Measurements from ENCODE around the gene ATP10A. TPM values are rescaled to one million over a fixed set of nuclear protein-coding genes. Genes with fewer than 3 reads are reported as not detected.
"Not testable (repeated sequence)": the region's sequence is repeated elsewhere in the genome, so short reads cannot be mapped to it uniquely, and the experiment has no call there.

ATP10A gene
- total RNA-seq, 1 donor, result 9.7 TPM

DNA sequence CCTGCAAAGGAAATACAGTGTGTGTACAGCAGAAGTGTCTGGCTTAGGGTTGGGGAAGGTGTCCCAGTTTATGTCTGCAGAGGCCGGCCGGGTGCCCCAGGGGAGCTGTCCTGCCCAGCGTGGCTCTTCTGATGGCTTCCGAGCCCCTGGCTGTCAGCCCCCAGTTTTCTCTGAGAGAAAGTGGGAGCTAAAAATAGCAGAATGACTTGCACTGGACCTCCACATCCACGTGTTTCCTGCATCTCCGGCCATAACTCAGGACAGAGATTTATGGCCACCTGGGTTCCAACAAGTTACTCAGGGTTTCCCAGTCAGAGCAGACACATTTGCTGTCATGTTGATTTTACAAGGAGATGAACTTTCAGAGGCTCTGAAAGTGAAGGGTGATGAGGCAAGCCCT is 192.0 kb downstream of the ATP10A start:
- DNase-seq (ENCODE audit: low read depth in 2 of 3, low spot score in 2 of 3), result no peak

DNA sequence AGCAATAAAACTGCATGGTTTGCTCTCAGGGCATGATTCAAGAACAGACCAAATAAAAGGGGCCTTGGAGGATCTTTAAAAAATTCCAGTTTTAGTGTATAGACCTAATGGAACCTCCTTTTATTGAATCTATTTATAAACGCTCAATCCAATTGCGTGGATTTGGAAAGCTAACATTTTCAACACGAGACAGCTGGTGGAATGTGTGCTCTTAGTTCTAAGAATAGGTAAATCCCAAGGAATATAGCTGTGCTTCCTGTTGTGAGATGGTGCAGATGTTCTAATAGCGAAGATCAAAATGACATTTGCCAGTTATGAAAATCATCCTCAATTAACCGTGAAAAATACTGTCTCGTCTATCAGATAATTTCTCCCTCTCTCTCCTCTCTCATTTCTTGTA is 192.5 kb downstream of the ATP10A start:
- DNase-seq (ENCODE audit: low read depth in 2 of 3, low spot score in 2 of 3), result no peak

DNA sequence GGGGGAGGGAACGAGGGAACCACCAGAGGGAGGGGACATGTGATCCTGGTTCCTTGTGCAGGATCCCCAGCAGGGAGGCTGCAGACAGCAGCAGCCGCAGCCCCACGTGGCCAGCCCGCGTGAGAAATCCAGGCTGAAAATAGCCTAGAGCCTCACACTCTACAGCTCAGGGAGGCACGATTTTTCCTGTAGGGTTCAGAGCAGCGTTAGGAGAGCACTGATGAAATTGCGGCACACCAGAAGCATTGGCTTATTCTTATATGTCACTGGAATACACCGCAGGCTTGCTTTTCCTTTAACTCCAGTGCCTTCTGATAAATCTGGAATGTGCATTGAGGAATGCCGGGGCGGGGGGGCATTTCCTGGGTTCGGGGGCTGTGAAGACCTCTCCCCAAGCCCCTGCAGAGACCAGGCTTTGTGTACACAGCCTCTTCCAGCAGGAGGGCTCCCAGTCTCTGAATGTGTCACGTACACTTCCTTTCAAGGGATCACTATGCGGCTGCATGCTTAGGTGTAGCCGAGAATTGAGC is 193.0 kb downstream of the ATP10A start:
- DNase-seq (ENCODE audit: low read depth in 2 of 3, low spot score in 2 of 3), result no peak

DNA sequence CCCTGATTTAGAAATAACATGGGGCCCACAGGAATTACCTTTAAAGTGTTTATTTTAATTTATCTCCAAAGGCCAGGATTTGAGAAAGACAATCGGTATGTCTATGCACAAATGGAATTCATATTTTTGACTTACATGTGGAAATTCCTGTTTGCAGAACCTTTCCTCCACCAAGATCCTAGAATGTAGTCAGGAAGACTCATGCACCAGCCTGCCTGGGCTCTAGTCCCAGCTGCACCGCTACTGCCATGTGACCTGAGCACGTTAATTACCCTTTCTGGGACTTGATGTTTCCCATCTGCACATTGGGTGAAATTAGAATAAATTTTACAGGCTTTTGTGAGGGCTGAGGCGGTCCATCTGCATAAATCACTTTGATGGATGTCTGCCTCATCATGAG is 194.2 kb downstream of the ATP10A start:
- no peak for DNase-seq (ENCODE audit: low read depth in 2 of 3, low spot score in 2 of 3)

DNA sequence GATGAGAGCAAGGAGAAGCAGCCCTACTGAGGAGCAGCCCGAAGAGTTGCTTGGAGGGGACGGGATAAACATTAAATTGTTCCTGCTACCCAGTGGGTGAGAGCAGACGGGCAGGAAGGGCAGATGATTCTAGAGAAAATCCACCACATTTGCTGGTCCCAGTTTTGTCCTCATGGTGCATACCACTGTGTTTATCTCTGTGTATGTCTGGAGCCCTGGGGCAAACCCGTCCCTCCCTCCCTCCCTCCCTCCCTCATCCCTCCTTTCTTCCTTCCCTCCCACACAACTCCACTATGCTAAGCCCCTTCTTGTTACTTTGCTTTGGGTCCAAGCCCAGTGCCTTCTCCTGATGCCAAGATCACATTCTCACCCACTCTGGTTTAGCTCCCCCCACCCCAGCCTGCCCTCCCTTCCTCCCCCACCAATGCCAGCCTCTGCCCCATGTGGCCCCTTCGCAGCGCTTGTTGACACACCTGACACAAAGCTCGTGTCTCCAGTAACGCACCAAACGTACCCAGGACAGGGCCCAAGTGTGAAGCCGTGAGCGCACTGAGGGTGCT is 194.8 kb downstream of the ATP10A start:
- no peak for DNase-seq (ENCODE audit: low read depth in 2 of 3, low spot score in 2 of 3)

DNA sequence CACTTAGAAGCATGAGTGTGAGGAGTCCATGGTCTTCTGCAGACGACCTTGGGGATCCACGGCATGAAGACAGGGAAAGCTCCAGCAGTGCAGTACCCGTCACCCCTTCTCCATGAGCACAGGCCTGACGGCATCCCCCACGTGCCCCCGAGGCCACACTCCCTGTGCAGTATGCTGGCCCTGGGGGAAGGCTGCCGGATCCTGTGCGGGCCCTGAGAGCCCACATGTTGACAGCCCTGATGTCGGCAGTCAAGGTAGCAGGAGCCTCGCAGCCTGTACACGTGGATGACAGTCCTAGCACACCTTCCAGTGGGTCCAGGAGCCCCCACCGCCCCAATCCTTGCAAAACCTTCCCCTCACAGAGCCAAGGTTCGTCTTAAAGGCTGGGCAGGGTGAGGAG is 195.3 kb downstream of the ATP10A start:
- DNase-seq (ENCODE audit: low read depth in 2 of 3, low spot score in 2 of 3), result no peak

DNA sequence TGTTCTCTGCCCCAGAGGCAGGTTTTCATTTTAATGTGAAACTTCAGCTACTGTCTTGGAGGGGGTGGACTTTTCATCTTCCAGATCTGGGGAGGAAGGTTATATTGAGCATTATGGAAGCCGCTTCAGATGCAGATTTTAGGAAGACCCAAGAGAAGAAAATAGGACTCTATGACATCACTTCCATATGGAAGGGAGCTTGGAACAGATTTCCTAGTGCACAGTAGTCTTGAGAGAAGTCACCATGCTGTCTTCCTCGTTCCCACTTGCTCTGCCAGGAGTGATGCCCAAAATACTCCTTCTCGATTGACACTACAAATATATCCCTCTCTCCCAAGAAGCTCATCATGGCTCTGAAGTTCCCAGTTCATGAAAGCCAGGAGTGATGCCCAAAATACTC is 197.2 kb downstream of the ATP10A start:
- no peak for DNase-seq (ENCODE audit: low read depth in 2 of 3, low spot score in 2 of 3)

DNA sequence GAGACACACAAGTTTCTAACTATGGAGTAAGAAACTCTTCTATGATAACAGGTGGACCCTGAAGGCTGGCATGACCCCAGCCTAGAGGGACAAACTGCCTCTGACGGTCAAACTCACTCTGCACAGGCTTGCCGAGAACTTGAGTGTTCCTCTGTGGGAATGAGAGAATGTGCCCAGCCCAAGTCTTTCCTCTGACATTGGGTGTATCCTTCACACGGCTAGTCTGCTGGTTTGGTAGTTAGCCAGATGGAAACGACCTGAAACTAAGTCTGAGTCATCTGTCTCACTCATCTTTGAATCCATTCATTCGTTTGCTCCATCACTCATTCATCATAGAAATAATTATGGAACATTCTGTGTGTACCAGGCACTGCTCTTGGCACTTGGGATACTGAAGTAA is 198.4 kb downstream of the ATP10A start:
- no peak for DNase-seq (ENCODE audit: low read depth in 2 of 3, low spot score in 2 of 3)

DNA sequence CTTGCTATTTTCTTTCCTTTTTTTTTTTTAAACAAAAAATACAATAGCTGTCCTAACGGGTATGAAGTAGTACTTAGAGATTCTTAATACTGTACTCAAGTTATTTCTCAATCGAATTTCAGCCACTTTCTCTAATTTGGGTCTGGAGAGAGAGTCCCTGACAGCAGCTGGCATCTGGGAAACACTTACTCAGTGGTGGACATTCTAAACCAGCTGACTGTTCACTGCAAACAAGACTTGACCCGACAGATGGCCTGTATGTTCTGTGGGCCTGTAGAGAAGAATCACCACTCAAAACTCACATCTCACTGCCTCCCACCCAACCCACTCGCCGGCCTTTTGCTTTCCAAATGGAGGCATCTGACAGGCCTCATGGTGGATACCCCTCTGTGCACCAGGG is 199.6 kb downstream of the ATP10A start:
- DNase-seq (ENCODE audit: low read depth in 2 of 3, low spot score in 2 of 3), result no peak

DNA sequence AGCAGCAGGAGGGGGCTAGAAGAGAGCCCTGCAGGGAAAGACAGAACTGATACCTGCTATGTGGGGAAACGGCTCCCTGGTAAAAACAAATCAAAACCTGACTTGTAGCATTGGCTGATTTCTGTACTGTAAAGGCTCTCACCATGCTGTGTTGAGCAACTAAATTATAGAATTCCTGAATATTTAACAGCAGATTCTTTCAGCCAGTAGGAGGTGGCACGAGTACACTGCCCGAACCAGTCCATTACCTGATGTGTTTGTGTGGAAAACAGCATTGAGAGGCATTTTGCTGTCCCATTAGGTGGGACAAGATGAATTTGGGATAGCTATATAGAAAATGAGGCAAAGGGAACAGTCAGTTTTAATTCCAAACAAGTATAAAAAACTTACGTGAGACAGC is 201.2 kb downstream of the ATP10A start:
- DNase-seq (ENCODE audit: low read depth in 2 of 3, low spot score in 2 of 3), result no peak

DNA sequence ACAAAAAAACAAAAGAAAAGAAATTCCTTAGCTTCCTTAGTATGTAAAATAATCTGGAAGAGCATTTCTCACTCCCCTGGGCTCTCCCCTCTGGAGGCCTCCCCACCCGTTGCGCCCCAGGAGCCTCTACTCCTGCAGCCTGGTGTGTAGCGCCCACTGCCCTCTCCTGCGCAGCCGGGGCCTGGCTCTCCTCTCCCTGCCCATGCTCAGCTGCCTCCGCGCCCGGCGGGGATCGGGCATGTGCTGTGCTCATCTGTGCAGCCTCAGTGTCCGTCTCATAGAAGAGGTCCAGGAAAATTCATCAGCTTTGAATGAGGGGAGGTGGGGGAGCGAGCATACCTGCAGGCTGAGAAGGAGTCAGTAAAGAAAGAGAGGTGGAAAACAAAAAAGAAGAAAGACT is 203.9 kb downstream of the ATP10A start:
- no peak for DNase-seq (ENCODE audit: low read depth in 2 of 3, low spot score in 2 of 3)

DNA sequence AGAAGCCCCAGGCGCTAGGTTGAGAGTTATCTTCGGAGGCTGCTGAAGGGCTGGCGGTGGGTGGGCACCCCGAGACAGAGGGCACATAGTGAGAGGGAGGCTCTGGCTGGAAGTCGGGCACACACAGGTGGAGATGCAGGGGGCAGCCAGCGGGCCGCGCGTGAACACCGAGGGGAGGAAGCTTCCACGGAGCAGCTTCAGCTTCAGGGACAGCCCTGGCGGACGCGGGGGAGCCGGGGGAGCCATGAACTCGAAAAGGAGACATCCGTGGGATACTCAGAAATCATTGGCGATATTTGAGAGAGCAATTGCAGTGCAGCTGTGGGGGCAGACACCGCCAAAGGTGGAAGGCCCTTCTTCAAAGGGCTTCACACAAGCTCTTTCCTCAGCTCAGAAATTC is 204.6 kb downstream of the ATP10A start:
- no peak for DNase-seq (ENCODE audit: low read depth in 2 of 3, low spot score in 2 of 3)

DNA sequence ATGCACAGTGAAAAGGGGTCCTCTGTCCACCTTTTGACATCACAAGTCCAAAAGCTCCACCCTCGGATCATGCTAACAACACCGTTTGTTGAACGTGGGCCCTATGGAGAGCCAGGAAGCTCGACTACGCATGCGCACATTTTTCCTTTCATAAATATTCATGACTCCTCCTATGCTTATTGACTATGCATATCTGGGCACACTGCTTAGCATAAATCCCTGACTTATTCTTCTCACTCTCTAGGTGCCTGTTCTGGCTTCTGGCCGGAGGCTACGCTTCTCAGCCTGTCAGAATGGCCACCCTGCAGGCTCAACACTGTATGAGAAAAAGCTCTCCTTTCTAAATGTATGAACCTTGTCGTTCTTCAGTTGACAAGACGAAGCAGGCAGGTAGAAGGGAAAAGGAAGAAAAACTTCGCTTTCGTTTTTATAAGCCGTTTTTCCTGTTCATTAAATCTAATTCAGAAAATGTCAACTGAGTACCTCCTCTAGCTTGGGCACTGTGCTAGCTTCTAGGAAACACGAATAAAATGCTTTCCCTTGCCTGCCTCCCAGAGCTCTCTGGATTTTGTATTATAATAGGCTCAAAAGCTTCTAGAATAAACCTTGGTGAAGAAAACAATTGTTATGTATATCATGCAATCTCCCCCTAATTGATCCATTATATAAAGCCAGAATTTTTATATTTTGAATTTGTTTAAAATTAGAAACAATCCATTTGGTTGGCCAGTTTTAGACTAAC is 207.7 kb downstream of the ATP10A start:
- DNase-seq (ENCODE audit: low read depth in 2 of 3, low spot score in 2 of 3), result no peak

DNA sequence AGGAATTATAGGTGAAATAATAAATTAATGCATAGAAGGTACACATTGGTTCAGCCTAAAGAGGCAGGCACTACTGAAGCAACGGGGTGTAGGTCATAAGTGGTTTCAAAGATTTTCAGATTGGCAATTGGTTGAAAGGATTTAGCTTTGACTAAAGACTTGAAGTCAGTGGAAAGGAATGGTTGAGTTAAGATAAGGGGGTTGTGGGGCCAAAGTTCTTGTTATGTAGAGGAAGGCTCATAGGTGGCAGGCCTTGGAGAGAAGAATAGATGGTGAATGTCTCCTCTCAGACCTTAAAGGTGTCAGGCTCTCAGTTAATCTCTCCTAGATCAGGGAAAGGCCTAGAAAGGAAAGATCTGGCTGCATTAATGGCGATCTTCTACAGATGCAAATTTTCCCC is 209.8 kb downstream of the ATP10A start:
- no peak for DNase-seq (ENCODE audit: low read depth in 2 of 3, low spot score in 2 of 3)

DNA sequence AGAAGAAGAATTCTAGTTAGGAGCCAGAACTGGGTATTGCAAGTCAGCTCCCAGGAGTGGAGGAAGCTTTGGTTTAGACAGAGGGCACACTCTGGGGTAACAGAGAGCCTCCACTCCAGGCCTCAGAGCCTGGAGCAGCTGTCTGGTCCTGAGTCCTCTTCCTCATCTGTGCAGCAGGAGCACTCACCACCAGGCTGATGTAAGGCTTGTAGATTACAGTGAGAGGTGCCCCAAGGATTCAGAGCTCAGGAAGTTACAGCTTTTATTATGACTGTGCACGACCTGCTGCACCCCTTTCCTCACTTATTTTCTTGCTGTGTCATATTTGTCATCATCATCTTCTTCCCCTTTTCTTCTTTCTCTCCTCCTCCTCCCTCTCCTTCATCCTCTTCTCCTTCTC is 210.4 kb downstream of the ATP10A start:
- DNase-seq (ENCODE audit: low read depth in 2 of 3, low spot score in 2 of 3), result no peak

DNA sequence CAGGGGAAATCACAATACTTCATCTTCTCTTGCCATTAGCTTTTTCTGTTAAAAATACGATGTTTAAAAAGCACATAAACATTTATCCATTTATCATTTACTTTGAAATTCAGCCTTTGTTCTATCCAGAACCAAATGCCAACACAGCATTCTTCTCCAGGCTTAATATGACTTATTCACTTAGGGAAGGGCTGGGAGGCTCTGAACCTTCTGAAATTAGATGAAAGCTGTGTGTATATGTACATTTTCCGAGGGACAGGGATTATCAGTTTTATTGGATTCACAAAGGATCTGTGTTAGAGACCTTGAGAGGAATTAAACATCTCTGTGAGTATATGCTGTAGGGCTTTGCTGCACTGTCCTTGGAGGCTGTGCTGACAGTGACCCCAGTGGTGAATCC is 213.7 kb downstream of the ATP10A start:
- DNase-seq (ENCODE audit: low read depth in 2 of 3, low spot score in 2 of 3), result no peak

DNA sequence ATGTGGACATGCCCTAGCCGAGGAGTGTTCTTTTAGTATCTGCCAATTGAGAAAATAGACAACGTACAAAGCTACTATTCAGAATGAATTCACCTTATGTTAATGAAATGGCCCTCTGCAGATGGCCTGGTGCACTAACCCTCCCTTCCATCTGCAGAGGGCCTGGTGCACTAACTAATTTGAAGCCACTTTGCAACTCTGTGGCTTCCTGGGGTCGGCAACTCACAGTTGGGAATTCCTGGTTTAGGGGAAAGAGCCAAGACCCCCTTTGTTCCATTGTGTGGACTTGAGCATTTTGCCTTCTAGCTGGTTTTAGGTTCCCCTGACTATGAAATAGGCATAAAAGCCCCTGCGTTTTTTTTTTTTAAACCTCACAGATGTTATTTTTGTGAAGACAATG is 220.0 kb downstream of the ATP10A start:
- DNase-seq (ENCODE audit: low read depth in 2 of 3, low spot score in 2 of 3), result no peak

DNA sequence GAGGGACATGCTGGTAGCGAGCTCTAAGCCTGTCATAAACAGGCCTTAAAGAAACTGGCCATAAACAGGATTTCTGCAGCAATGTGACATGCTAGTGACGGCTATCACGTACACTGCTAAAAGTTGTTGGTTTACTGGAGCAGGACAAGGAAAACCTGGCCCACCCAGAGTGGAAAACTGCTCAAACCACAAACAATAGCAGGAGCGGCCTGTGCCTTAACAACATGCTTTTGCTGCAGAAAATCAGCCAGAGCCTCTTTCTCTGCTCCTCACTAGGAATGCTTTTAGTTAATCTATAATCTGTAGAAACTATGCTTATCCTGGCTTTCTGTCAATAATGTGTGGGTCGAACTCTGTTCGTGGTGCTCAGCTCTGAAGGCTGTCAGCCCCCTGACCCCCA is 221.4 kb downstream of the ATP10A start:
- DNase-seq (ENCODE audit: low read depth in 2 of 3, low spot score in 2 of 3), result no peak

DNA sequence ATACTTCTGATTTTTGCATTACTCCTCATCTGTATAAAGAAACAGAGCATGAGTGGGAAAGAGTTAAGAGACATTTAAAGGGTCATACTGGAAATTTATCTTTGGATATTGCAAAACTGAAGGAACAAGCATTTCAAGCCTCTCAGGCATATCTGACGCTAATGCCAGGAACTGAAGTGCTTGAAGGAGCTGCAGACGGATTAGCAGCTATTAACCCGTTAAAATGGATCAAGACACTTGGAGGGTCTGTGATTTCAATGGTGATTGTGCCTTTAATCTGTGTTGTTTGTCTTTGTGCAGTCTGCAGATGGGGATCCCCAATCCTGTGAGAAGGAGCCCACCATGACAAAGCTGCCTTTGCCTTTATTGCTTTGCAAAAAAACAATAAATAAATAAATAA is 221.8 kb downstream of the ATP10A start:
- DNase-seq (ENCODE audit: low read depth in 2 of 3, low spot score in 2 of 3), result no peak

DNA sequence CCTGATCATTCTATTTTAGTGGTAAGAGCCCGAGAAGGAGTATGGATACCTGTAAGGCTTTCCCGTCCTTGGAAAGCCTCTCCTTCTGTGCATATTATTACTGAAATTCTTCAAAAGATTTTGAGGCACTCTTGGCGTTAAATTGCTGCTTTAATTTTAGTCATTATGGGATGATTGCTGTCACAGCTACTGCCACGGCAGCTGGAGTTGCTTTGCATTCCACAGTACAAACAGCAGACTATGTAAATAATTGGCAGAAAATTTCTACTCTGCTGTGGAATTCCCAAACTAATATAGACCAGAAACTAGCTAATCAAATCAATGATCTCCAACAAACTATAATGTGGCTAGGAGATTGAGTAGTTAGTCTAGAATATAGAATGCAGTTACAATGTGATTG is 222.2 kb downstream of the ATP10A start:
- DNase-seq (ENCODE audit: low read depth in 2 of 3, low spot score in 2 of 3), result not testable (repeated sequence)

DNA sequence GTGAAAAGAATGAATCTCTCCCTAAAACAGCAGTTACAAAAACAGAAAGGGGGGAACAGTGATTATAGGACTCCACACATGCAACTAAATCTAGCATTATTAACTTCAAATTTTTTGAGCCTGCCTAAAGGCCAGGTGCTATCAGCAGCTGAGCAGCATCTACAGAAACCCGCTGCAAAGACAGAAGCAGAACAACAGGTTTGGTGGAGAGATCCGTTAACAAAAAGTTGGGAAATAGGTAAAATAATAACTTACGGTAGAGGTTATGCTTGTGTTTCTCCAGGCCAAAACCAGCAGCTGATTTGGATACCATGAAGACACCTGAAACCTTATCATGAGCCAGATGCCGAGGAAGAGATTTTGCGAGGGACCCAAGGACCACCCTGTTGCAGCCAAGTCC is 222.7 kb downstream of the ATP10A start:
- DNase-seq (ENCODE audit: low read depth in 2 of 3, low spot score in 2 of 3), result no peak

DNA sequence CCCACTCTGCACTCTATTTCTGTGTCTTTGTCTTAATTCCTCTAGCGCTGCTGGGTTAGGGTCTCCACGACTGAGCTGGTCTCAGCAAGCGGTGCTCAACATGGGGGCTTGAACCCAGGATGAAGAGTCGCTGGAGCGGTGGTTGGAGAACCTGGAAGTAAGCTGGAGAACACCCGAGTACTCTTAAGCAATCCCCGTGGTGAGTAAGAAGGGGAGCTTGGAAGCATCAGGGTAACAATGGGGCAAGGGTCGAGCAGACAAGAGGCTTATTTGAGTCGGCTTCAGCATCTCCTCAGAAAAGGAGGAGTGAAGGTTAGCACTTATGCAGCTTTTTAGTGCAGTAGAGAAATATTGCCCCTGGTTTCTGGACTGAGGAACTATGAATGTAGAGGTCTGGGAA is 226.6 kb downstream of the ATP10A start:
- not testable (repeated sequence) for DNase-seq (ENCODE audit: low read depth in 2 of 3, low spot score in 2 of 3)

DNA sequence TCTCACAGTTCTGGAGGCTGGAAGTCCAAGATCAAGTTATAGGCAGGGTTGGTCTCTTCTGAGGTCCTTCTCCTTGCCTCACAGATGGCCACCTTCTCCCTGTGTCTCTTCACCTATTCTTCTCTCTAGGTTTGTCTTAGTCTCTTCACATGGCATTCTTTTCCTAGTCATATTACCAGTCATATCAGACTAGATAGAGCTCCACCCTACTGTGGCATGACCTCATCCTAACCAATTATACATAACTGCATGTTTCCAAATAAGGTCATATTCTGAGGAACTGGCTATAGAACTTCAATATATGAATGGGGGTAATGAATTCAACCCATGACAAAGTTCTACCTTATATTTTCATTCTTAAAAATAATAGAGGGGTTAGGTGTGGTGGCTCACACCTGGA is 227.9 kb downstream of the ATP10A start:
- no peak for DNase-seq (ENCODE audit: low read depth in 2 of 3, low spot score in 2 of 3)

Measured in hematopoietic multipotent progenitor cell (in vitro differentiated cells).